WTC11 (cell line): ENCODE measurements around the gene NTRK1. TPM values are rescaled to one million over a fixed set of nuclear protein-coding genes. Genes with fewer than 3 reads are reported as not detected.

ENCODE experiments used
- ARID4B ChIP-seq: sonication (generic); formaldehyde crosslinking; IDR thresholded peaks from 2 replicates; pipeline ENCODE4 v1.8.0; 2023; ENCODE audit warnings: missing genetic modification reagents, mild to moderate bottlenecking, borderline replicate concordance
- FOXK1 ChIP-seq: sonication (generic); formaldehyde crosslinking; IDR thresholded peaks from 2 replicates; pipeline ENCODE4 v1.8.0; 2022; ENCODE audit warnings: mild to moderate bottlenecking, moderate library complexity, missing genetic modification reagents
- FOXP1 ChIP-seq: sonication (generic); formaldehyde crosslinking; IDR thresholded peaks from 2 replicates; pipeline ENCODE4 v1.8.0; 2022; ENCODE audit warnings: missing genetic modification reagents, mild to moderate bottlenecking, moderate library complexity, borderline replicate concordance
- MXD4 ChIP-seq: fragments of 250-450 bp; sonication (Bioruptor Pico); IDR thresholded peaks from 2 replicates; pipeline ENCODE4 v1.8.0; 2021; ENCODE audit warnings: mild to moderate bottlenecking, moderate library complexity, borderline replicate concordance
- PRDM15 ChIP-seq: sonication (generic); formaldehyde crosslinking; IDR thresholded peaks from 2 replicates; pipeline ENCODE4 v1.8.0; 2022; ENCODE audit warnings: missing genetic modification reagents
- STAT6 ChIP-seq: sonication (generic); formaldehyde crosslinking; conservative IDR thresholded peaks from 2 replicates; pipeline ENCODE4 v1.8.1; 2023; ENCODE audit warnings: mild to moderate bottlenecking, low read depth, missing genetic modification reagents, moderate library complexity
- TCF7 ChIP-seq: sonication (generic); formaldehyde crosslinking; IDR thresholded peaks from 2 replicates; pipeline ENCODE4 v1.8.0; 2022; ENCODE audit warnings: mild to moderate bottlenecking, low read depth, missing genetic modification reagents, moderate library complexity
- USF1 ChIP-seq: sonication (generic); formaldehyde crosslinking; IDR thresholded peaks from 2 replicates; pipeline ENCODE4 v1.8.0; 2022; ENCODE audit warnings: mild to moderate bottlenecking, missing genetic modification reagents
- ZMAT4 ChIP-seq: fragments of 250-450 bp; sonication (Bioruptor Pico); IDR thresholded peaks from 2 replicates; pipeline ENCODE4 v1.9.0; 2021; ENCODE audit warnings: mild to moderate bottlenecking
- ZNF138 ChIP-seq: sonication (generic); formaldehyde crosslinking; conservative IDR thresholded peaks from 2 replicates; pipeline ENCODE4 v1.8.1; 2022; ENCODE audit warnings: mild to moderate bottlenecking, moderate library complexity, missing genetic modification reagents
- ZNF219 ChIP-seq: sonication (generic); formaldehyde crosslinking; IDR thresholded peaks from 2 replicates; pipeline ENCODE4 v1.8.0; 2023; ENCODE audit warnings: missing genetic modification reagents, mild to moderate bottlenecking, borderline replicate concordance
- ZNF263 ChIP-seq: sonication (generic); formaldehyde crosslinking; IDR thresholded peaks from 2 replicates; pipeline ENCODE4 v1.8.1; 2022; ENCODE audit warnings: low read depth, mild to moderate bottlenecking, moderate library complexity, missing genetic modification reagents
- total RNA-seq: library from RNA; stranded (reverse); gene quantifications from 3 replicates; pipeline ENCODE4 v1.2.3, GENCODE V29; 2021
- TF ChIP-seq, protein P1 (sequence below): sonication (generic); formaldehyde crosslinking; IDR thresholded peaks from 2 replicates; pipeline ENCODE4 v1.8.1; 2022; ENCODE audit warnings: missing genetic modification reagents, borderline replicate concordance
- TF ChIP-seq, protein P2 (sequence below): sonication (generic); formaldehyde crosslinking; IDR thresholded peaks from 2 replicates; pipeline ENCODE4 v1.8.1; 2023; ENCODE audit warnings: mild to moderate bottlenecking, missing genetic modification reagents
- TF ChIP-seq, protein P3 (sequence below): sonication (generic); formaldehyde crosslinking; IDR thresholded peaks from 2 replicates; pipeline ENCODE4 v1.8.0; 2023; ENCODE audit warnings: mild to moderate bottlenecking, missing genetic modification reagents

Gene NTRK1
- total RNA-seq, 1 experiment from 2014 or later: 0.42 TPM

- TF ChIP-seq ARID4B (CRISPR knock-in tag) (peak; percentile 18; the same call in 1 of the 2 replicates), FOXK1 (CRISPR knock-in tag) (no peak), TCF7 (no peak), STAT6 (CRISPR knock-in tag) (no peak), FOXP1 (CRISPR knock-in tag) (no peak; the same call in 1 of the 2 replicates), USF1 (CRISPR knock-in tag) (no peak), ZNF263 (CRISPR knock-in tag) (no peak), ZNF138 (CRISPR knock-in tag) (no peak), PRDM15 (CRISPR knock-in tag) (peak; percentile 33; the same call in 1 of the 2 replicates), ZMAT4 (no peak), ZNF219 (CRISPR knock-in tag) (no peak), MXD4 (CRISPR knock-in tag) (no peak)
- TF ChIP-seq, protein P1, sequence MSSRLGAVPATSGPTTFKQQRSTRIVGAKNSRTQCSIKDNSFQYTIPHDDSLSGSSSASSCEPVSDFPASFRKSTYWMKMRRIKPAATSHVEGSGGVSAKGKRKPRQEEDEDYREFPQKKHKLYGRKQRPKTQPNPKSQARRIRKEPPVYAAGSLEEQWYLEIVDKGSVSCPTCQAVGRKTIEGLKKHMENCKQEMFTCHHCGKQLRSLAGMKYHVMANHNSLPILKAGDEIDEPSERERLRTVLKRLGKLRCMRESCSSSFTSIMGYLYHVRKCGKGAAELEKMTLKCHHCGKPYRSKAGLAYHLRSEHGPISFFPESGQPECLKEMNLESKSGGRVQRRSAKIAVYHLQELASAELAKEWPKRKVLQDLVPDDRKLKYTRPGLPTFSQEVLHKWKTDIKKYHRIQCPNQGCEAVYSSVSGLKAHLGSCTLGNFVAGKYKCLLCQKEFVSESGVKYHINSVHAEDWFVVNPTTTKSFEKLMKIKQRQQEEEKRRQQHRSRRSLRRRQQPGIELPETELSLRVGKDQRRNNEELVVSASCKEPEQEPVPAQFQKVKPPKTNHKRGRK (CRISPR knock-in tag): no peak
- TF ChIP-seq, protein P2, sequence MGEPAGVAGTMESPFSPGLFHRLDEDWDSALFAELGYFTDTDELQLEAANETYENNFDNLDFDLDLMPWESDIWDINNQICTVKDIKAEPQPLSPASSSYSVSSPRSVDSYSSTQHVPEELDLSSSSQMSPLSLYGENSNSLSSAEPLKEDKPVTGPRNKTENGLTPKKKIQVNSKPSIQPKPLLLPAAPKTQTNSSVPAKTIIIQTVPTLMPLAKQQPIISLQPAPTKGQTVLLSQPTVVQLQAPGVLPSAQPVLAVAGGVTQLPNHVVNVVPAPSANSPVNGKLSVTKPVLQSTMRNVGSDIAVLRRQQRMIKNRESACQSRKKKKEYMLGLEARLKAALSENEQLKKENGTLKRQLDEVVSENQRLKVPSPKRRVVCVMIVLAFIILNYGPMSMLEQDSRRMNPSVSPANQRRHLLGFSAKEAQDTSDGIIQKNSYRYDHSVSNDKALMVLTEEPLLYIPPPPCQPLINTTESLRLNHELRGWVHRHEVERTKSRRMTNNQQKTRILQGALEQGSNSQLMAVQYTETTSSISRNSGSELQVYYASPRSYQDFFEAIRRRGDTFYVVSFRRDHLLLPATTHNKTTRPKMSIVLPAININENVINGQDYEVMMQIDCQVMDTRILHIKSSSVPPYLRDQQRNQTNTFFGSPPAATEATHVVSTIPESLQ (CRISPR knock-in tag): no peak
- TF ChIP-seq, protein P3, sequence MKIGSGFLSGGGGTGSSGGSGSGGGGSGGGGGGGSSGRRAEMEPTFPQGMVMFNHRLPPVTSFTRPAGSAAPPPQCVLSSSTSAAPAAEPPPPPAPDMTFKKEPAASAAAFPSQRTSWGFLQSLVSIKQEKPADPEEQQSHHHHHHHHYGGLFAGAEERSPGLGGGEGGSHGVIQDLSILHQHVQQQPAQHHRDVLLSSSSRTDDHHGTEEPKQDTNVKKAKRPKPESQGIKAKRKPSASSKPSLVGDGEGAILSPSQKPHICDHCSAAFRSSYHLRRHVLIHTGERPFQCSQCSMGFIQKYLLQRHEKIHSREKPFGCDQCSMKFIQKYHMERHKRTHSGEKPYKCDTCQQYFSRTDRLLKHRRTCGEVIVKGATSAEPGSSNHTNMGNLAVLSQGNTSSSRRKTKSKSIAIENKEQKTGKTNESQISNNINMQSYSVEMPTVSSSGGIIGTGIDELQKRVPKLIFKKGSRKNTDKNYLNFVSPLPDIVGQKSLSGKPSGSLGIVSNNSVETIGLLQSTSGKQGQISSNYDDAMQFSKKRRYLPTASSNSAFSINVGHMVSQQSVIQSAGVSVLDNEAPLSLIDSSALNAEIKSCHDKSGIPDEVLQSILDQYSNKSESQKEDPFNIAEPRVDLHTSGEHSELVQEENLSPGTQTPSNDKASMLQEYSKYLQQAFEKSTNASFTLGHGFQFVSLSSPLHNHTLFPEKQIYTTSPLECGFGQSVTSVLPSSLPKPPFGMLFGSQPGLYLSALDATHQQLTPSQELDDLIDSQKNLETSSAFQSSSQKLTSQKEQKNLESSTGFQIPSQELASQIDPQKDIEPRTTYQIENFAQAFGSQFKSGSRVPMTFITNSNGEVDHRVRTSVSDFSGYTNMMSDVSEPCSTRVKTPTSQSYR (CRISPR knock-in tag): no peak
Measured at GRCh38 chr1:156920233-156921052, 59.8 kb downstream of the NTRK1 start, which contains the start of gene LRRC71 (continued).
